ENCODE data around the gene RAET1G. TPM values are rescaled to one million over a fixed set of nuclear protein-coding genes. Genes with fewer than 3 reads are reported as not detected.

RAET1G gene
- total RNA-seq, 6 experiments from 2014 or later: 0.64 to 1.1 (median 0.83) TPM

- no peak for TF ChIP-seq CTCF (IDR thresholded peaks at IDR 0.05)
- no peak for DNase-seq
- Mint-ChIP-seq H3K4me3 (no peak overlapping the region), H3K4me1 (ENCODE audit: low read depth) (peaks cover 51% of the 10 kb centered on the region), H3K9me3 (no peaks in the 10 kb centered on the region), H3K27ac (no peak overlapping the region), H3K36me3 (ENCODE audit: low read depth) (no peaks in the 10 kb centered on the region), H3K27me3 (ENCODE audit: insufficient read depth) (peaks cover 13% of the 10 kb centered on the region)
Measured at GRCh38 chr6:149936743-149937142, 13.8 kb upstream of the RAET1G start.

DNA sequence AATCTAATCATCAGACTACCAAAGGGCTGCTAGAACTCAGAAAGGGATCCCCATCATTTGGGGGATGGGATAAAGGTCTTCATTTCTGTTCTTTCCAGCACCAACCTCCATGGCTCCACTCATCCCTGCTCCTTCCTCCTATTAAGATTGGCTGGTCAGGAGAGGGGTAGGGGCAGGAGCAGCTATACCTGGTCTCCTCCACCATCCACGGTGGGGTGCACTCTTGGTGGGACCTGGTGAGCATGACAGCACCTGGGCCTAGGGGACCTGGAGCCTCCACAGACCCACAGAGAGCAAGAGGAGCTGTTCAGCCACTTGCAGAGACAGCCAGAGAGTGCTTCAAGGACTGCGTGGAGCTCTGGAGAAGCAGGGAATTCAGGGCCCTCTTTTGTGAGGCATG lies 12.7 kb upstream of the RAET1G start:
- Mint-ChIP-seq H3K36me3 (ENCODE audit: low read depth) (no peaks in the 10 kb centered on the region), H3K27me3 (ENCODE audit: insufficient read depth) (peaks cover 17% of the 10 kb centered on the region), H3K4me3 (no peak overlapping the region), H3K4me1 (ENCODE audit: low read depth) (peaks cover 46% of the 10 kb centered on the region), H3K27ac (no peak overlapping the region), H3K9me3 (no peaks in the 10 kb centered on the region)
- no peak for DNase-seq
- TF ChIP-seq CTCF (IDR thresholded peaks at IDR 0.05): no peak

GRCh38 chr6:149935246-149935645 lies 12.3 kb upstream of the RAET1G start:
- no peaks in the 10 kb centered on the region for H3K9me3 Mint-ChIP-seq
- H3K27me3 Mint-ChIP-seq (ENCODE audit: insufficient read depth): peaks cover 19% of the 10 kb centered on the region
- TF ChIP-seq CTCF (IDR thresholded peaks at IDR 0.05): no peak
- H3K4me3 Mint-ChIP-seq: no peak overlapping the region
- peaks cover 42% of the 10 kb centered on the region for H3K4me1 Mint-ChIP-seq (ENCODE audit: low read depth)
- H3K36me3 Mint-ChIP-seq (ENCODE audit: low read depth): no peaks in the 10 kb centered on the region
- peak; percentile 38 for DNase-seq
- H3K27ac Mint-ChIP-seq: no peak overlapping the region; the same call in 1 of the 2 replicates

DNA sequence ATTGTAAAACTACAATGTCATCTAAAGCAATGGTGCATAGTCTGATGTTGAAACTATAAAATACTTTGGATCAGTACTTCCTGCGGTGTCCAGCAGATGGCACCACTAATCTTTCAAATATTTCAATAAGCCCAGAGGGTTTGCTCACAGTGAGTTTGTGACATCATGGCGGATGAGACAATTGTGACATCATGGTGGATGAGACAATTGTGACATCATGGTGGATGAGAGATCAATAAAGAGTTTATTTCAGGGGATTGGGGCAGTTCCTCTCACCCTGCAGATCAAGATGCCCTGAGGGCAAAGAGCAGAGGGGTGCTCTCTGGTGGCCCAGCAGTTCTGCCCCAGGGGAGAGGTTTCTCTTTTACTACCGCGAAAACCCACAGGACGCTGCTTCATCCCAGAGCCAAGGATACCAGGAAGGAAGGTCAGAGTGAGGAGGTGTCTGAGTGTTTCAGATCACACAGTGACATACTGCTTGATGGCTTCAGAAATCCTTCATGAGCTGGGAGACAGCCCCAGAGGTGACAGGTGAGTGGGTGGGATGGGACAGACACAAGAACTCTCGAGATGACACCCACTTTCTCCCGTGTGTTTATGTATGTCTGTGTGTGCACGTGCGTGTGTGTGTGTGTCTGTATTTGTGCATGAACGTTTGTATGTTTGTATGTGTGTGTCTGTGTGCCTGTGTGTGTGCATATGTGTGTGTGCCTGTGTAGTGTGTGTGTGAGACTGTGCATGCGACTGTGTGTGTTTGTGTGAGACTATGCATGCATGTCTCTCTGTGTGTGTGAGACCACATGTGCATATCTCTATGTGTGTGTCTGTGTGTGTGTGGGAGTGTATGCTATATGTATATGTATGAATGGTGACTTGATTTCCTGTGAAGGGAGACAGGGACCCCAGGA lies 11.6 kb upstream of the RAET1G start:
- no peaks in the 10 kb centered on the region for H3K36me3 Mint-ChIP-seq (ENCODE audit: low read depth)
- no peak overlapping the region for H3K4me3 Mint-ChIP-seq
- H3K27me3 Mint-ChIP-seq (ENCODE audit: insufficient read depth): peaks cover 26% of the 10 kb centered on the region
- no peak overlapping the region for H3K27ac Mint-ChIP-seq
- no peaks in the 10 kb centered on the region for H3K9me3 Mint-ChIP-seq
- H3K4me1 Mint-ChIP-seq (ENCODE audit: low read depth): peaks cover 34% of the 10 kb centered on the region
- peak; percentile 79 for DNase-seq
- peak; percentile 94 for TF ChIP-seq CTCF (IDR thresholded peaks at IDR 0.05)

- no peak for DNase-seq
- Mint-ChIP-seq H3K36me3 (ENCODE audit: low read depth) (no peaks in the 10 kb centered on the region), H3K4me3 (no peak overlapping the region), H3K27me3 (ENCODE audit: insufficient read depth) (peaks cover 29% of the 10 kb centered on the region), H3K4me1 (ENCODE audit: low read depth) (peaks cover 27% of the 10 kb centered on the region), H3K27ac (no peak overlapping the region), H3K9me3 (no peaks in the 10 kb centered on the region)
- no peak for TF ChIP-seq CTCF (IDR thresholded peaks at IDR 0.05)
Measured at GRCh38 chr6:149933461-149933860, 10.5 kb upstream of the RAET1G start.

Measured in HFFc6 (cell line).